Keratinocyte (primary cell): ENCODE measurements around the gene SHISA7.

Source experiments
- EZH2 ChIP-seq: IDR thresholded peaks from one replicate; pipeline ENCODE4 v1.6.1; 2012; ENCODE audit warnings: inconsistent platforms, mild to moderate bottlenecking, low read length, moderate library complexity
- TF ChIP-seq, protein P1 (sequence below), 3 experiments: IDR thresholded peaks in 1 of 3; conservative IDR thresholded peaks in 1 of 3; optimal IDR thresholded peaks in 1 of 3; 2 replicates in 2 of 3; 3 replicates in 1 of 3; pipeline versions ENCODE3 to v1.5.1; 2011; ENCODE audit warnings: low read length in 3 of 3, mild to moderate bottlenecking in 3 of 3, moderate library complexity in 2 of 3, control low read depth in 1 of 3, inconsistent platforms in 1 of 3; ENCODE audit not compliant: insufficient read depth in 2 of 3; ENCODE audit errors: extremely low read depth in 1 of 3

DNA sequence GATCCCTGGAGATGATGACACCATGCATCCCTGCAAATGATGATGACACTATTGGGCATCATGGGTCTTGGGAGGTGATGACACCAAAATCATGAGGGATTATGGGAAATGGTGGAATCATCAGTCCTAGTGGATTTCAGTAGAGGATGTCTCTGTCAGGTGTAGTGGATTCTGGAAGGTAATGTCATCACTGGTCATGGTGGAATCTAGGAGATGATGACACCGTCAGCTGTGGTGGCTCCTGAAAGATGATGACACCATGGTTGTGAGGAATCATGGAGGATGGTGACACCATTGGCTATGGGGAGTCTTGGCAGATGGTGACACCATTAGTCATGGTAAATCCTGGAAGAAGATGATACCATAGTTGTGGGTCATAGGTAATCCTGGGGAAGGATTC, 11.9 kb downstream of the SHISA7 start:
- TF ChIP-seq, protein P1, sequence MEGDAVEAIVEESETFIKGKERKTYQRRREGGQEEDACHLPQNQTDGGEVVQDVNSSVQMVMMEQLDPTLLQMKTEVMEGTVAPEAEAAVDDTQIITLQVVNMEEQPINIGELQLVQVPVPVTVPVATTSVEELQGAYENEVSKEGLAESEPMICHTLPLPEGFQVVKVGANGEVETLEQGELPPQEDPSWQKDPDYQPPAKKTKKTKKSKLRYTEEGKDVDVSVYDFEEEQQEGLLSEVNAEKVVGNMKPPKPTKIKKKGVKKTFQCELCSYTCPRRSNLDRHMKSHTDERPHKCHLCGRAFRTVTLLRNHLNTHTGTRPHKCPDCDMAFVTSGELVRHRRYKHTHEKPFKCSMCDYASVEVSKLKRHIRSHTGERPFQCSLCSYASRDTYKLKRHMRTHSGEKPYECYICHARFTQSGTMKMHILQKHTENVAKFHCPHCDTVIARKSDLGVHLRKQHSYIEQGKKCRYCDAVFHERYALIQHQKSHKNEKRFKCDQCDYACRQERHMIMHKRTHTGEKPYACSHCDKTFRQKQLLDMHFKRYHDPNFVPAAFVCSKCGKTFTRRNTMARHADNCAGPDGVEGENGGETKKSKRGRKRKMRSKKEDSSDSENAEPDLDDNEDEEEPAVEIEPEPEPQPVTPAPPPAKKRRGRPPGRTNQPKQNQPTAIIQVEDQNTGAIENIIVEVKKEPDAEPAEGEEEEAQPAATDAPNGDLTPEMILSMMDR (optimal IDR thresholded peaks at IDR 0.05 in 1 of 3, IDR thresholded peaks at IDR 0.05 in 1 of 3, conservative IDR thresholded peaks at IDR 0.05 in 1 of 3; ENCODE audit: extremely low read depth in 1 of 3, insufficient read depth in 2 of 3, low read length in 3 of 3): no peak
- no peak for TF ChIP-seq EZH2
